K562 (cell line): ENCODE data around the gene EFNA2. TPM values are rescaled to one million over a fixed set of nuclear protein-coding genes. Genes with fewer than 3 reads are reported as not detected.

Source experiments
- CBFB ChIP-seq: sonication (generic); formaldehyde crosslinking; IDR thresholded peaks from 2 replicates; pipeline ENCODE4 v1.4.0; 2020; ENCODE audit warnings: mild to moderate bottlenecking, missing genetic modification reagents
- ELF2 ChIP-seq: fragments of 250-450 bp; sonication (Bioruptor Pico); IDR thresholded peaks from 2 replicates; pipeline ENCODE4 v1.5.0; 2021; ENCODE audit warnings: mild to moderate bottlenecking
- FOSL1 ChIP-seq: fragments of 200-800 bp; sonication (Bioruptor generic); conservative IDR thresholded peaks from 2 replicates; pipeline ENCODE4 v1.6.1; 2016; ENCODE audit warnings: missing genetic modification characterization, missing compliant biosample characterization
- PRMT5 ChIP-seq: sonication (generic); formaldehyde crosslinking; IDR thresholded peaks from 2 replicates; pipeline ENCODE4 v1.5.0; 2020; ENCODE audit warnings: missing genetic modification reagents
- SAFB ChIP-seq: fragments of 200-400 bp; formaldehyde crosslinking; IDR thresholded peaks from 2 replicates; pipeline ENCODE4 v1.6.1; 2017; ENCODE audit warnings: low read depth, low read length, borderline replicate concordance
- ZBTB7A ChIP-seq: IDR thresholded peaks from 2 replicates; pipeline ENCODE4 v1.6.1; 2011; ENCODE audit warnings: low read depth, mild to moderate bottlenecking, low read length, moderate library complexity, borderline replicate concordance; ENCODE audit not compliant: control insufficient read depth
- ZNF274 ChIP-seq: IDR thresholded peaks from 2 replicates; pipeline ENCODE4 v1.6.1; 2011; ENCODE audit warnings: low read depth, mild to moderate bottlenecking, low read length, moderate library complexity, borderline replicate concordance
- ZNF445 ChIP-seq: fragments of 250-450 bp; sonication (Bioruptor Pico); IDR thresholded peaks from 2 replicates; pipeline ENCODE4 v1.4.0; 2020; ENCODE audit warnings: low read depth, mild to moderate bottlenecking, moderate library complexity
- ZNF57 ChIP-seq: fragments of 450-650 bp; formaldehyde crosslinking; IDR thresholded peaks from 2 replicates; pipeline ENCODE4 v1.4.0; 2020; ENCODE audit warnings: mild to moderate bottlenecking, moderate library complexity
- polyA plus RNA-seq, 8 experiments: library from polyadenylated mRNA; depleted of rRNA in 4 of 8; stranded (reverse) in 5 of 8; unstranded in 3 of 8; fragments of >200 nt; fragmentation: Nextera tagmentation in 2 of 8; fragmentation: Illumina TruSeq in 1 of 8; extraction: Ambion mirVana in 2 of 8; extraction: Trizol in 1 of 8; gene quantifications; 2 replicates each; pipeline versions ENCODE4 v1.2.1 to v1.2.3, GENCODE V29; 2011 to 2014; ENCODE audit warnings: inconsistent platforms in 1 of 8, missing spikeins in 1 of 8
- total RNA-seq, 7 experiments: library from RNA; depleted of rRNA in 6 of 7; stranded (reverse); fragments of >200 nt in 6 of 7; fragmentation: Illumina TruSeq in 2 of 7; extraction: Trizol in 2 of 7; gene quantifications; 2 replicates each; pipeline versions ENCODE4 v1.2.1 to v1.2.3, GENCODE V29; 2011 to 2021; ENCODE audit warnings: low replicate concordance in 1 of 7
- TF ChIP-seq, protein P1 (sequence below): sonication (generic); formaldehyde crosslinking; IDR thresholded peaks from 2 replicates; pipeline ENCODE4 v1.8.0; 2022; ENCODE audit warnings: mild to moderate bottlenecking, missing genetic modification reagents
- TF ChIP-seq, protein P2 (sequence below): fragments of 250-450 bp; sonication (Bioruptor Pico); IDR thresholded peaks from 2 replicates; pipeline ENCODE4 v1.8.0; 2021; ENCODE audit warnings: mild to moderate bottlenecking, moderate library complexity
- TF ChIP-seq, protein P3 (sequence below): fragments of 450-650 bp; IDR thresholded peaks from 2 replicates; pipeline ENCODE4 v1.6.1; 2017; ENCODE audit warnings: mild to moderate bottlenecking, moderate library complexity
- TF ChIP-seq, protein P4 (sequence below): sonication (generic); formaldehyde crosslinking; IDR thresholded peaks from 2 replicates; pipeline ENCODE4 v1.8.0; 2022; ENCODE audit warnings: mild to moderate bottlenecking, missing genetic modification reagents, borderline replicate concordance
- TF ChIP-seq, protein P5 (sequence below), 2 experiments: fragments of 150-350 bp in 1 of 2; IDR thresholded peaks; 2 replicates each; pipeline ENCODE4 v1.6.1; 2012 to 2016; ENCODE audit warnings: low read depth in 2 of 2, low read length in 2 of 2, mild to moderate bottlenecking in 1 of 2, moderate library complexity in 1 of 2
- TF ChIP-seq, protein P6 (sequence below): fragments of 450-650 bp; IDR thresholded peaks from 2 replicates; pipeline ENCODE4 v1.7.0; 2016; ENCODE audit warnings: borderline replicate concordance

EFNA2 gene
- total and polyA plus RNA-seq, 9 of the 15 experiments (the other 6 are each of a cell fraction or from before 2014, with no cell fraction given), result 0.11 to 0.44 (median 0.15) TPM; not detected in 6

DNA sequence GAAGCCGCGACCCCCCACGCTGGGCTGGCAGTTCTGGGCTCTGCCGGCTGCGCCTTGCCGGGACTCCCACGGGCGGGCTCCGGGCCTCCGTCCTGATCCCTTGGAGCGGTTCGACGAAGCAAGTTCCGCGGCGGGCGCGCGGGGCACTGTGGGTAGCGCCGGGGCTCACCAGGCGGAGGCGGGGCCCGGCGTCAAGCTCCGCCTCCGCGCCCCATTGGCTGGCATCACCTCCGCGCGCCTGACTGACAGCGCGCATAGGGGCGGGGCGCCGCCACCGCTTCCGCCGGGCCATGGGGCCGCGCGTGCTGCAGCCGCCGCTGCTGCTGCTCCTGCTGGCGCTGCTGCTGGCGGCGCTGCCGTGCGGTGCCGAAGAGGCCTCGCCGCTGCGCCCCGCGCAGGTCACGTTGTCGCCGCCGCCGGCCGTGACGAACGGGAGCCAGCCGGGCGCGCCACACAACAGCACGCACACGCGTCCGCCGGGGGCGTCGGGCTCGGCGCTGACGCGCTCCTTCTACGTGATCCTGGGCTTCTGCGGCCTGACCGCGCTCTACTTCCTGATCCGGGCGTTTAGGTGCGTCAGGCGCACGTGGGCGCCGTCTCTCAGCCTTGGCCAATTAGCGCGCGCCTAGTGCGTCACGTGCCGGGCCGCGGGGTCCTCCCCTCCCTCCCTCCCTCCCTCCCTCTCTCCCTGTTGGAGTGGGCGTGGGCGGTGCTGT, 10.3 kb upstream of the EFNA2 start, which contains the start of gene FAM174C (continued):
- TF ChIP-seq, protein P1, sequence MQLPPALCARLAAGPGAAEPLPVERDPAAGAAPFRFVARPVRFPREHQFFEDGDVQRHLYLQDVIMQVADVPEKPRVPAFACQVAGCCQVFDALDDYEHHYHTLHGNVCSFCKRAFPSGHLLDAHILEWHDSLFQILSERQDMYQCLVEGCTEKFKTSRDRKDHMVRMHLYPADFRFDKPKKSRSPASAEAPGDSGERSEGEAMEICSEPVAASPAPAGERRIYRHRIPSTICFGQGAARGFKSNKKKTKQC, result peak; percentile 16; the same call in 1 of the 2 replicates
- TF ChIP-seq, protein P2, sequence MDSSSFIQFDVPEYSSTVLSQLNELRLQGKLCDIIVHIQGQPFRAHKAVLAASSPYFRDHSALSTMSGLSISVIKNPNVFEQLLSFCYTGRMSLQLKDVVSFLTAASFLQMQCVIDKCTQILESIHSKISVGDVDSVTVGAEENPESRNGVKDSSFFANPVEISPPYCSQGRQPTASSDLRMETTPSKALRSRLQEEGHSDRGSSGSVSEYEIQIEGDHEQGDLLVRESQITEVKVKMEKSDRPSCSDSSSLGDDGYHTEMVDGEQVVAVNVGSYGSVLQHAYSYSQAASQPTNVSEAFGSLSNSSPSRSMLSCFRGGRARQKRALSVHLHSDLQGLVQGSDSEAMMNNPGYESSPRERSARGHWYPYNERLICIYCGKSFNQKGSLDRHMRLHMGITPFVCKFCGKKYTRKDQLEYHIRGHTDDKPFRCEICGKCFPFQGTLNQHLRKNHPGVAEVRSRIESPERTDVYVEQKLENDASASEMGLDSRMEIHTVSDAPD (CRISPR knock-in tag), result no peak
- TF ChIP-seq CBFB (CRISPR knock-in tag), result no peak
- TF ChIP-seq, protein P3, sequence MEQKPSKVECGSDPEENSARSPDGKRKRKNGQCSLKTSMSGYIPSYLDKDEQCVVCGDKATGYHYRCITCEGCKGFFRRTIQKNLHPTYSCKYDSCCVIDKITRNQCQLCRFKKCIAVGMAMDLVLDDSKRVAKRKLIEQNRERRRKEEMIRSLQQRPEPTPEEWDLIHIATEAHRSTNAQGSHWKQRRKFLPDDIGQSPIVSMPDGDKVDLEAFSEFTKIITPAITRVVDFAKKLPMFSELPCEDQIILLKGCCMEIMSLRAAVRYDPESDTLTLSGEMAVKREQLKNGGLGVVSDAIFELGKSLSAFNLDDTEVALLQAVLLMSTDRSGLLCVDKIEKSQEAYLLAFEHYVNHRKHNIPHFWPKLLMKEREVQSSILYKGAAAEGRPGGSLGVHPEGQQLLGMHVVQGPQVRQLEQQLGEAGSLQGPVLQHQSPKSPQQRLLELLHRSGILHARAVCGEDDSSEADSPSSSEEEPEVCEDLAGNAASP, result no peak
- TF ChIP-seq ZNF57 (CRISPR knock-in tag), result no peak
- 0 out of 2 replicates have a peak, but pooled peaks have one; percentile 40 for TF ChIP-seq SAFB
- TF ChIP-seq, protein P4, sequence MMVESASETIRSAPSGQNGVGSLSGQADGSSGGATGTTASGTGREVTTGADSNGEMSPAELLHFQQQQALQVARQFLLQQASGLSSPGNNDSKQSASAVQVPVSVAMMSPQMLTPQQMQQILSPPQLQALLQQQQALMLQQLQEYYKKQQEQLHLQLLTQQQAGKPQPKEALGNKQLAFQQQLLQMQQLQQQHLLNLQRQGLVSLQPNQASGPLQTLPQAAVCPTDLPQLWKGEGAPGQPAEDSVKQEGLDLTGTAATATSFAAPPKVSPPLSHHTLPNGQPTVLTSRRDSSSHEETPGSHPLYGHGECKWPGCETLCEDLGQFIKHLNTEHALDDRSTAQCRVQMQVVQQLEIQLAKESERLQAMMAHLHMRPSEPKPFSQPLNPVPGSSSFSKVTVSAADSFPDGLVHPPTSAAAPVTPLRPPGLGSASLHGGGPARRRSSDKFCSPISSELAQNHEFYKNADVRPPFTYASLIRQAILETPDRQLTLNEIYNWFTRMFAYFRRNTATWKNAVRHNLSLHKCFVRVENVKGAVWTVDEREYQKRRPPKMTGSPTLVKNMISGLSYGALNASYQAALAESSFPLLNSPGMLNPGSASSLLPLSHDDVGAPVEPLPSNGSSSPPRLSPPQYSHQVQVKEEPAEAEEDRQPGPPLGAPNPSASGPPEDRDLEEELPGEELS (CRISPR knock-in tag), result no peak
- TF ChIP-seq ZNF274, result no peak
- TF ChIP-seq PRMT5, result no peak
- TF ChIP-seq, protein P5, sequence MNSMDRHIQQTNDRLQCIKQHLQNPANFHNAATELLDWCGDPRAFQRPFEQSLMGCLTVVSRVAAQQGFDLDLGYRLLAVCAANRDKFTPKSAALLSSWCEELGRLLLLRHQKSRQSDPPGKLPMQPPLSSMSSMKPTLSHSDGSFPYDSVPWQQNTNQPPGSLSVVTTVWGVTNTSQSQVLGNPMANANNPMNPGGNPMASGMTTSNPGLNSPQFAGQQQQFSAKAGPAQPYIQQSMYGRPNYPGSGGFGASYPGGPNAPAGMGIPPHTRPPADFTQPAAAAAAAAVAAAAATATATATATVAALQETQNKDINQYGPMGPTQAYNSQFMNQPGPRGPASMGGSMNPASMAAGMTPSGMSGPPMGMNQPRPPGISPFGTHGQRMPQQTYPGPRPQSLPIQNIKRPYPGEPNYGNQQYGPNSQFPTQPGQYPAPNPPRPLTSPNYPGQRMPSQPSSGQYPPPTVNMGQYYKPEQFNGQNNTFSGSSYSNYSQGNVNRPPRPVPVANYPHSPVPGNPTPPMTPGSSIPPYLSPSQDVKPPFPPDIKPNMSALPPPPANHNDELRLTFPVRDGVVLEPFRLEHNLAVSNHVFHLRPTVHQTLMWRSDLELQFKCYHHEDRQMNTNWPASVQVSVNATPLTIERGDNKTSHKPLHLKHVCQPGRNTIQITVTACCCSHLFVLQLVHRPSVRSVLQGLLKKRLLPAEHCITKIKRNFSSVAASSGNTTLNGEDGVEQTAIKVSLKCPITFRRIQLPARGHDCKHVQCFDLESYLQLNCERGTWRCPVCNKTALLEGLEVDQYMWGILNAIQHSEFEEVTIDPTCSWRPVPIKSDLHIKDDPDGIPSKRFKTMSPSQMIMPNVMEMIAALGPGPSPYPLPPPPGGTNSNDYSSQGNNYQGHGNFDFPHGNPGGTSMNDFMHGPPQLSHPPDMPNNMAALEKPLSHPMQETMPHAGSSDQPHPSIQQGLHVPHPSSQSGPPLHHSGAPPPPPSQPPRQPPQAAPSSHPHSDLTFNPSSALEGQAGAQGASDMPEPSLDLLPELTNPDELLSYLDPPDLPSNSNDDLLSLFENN (IDR thresholded peaks at IDR 0.05; ENCODE audit: low read depth in 2 of 2, low read length in 2 of 2), result 0 out of 4 replicates have a peak, but pooled peaks of 1 of the 2 experiments have one; percentile 46
- TF ChIP-seq FOSL1 (tag), result peak; percentile 47; the same call in 1 of the 2 replicates
- TF ChIP-seq, protein P6, sequence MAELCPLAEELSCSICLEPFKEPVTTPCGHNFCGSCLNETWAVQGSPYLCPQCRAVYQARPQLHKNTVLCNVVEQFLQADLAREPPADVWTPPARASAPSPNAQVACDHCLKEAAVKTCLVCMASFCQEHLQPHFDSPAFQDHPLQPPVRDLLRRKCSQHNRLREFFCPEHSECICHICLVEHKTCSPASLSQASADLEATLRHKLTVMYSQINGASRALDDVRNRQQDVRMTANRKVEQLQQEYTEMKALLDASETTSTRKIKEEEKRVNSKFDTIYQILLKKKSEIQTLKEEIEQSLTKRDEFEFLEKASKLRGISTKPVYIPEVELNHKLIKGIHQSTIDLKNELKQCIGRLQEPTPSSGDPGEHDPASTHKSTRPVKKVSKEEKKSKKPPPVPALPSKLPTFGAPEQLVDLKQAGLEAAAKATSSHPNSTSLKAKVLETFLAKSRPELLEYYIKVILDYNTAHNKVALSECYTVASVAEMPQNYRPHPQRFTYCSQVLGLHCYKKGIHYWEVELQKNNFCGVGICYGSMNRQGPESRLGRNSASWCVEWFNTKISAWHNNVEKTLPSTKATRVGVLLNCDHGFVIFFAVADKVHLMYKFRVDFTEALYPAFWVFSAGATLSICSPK, result no peak
- peak; percentile 98 for TF ChIP-seq ELF2
- no peak for TF ChIP-seq ZNF445 (CRISPR knock-in tag)
- TF ChIP-seq ZBTB7A, result no peak
